GM13977 (cell line): ENCODE measurements around the gene PDHB.
A peak's percentile ranks its signal among the peaks of the same experiment; 100 is the strongest.

Source experiments
- DNase-seq: peaks from one replicate; pipeline ENCODE4 v3.0.0; 2012; ENCODE audit warnings: low spot score
- in situ Hi-C: fragments of 300-500 bp; cut with MboI; formaldehyde crosslinking; loops from one replicate; pipeline ENCODE4 v1.12.0; 2022; ENCODE audit warnings: low sequenced_read_pairs, low pct_unique_long_range_greater_than_20kb, mixed read lengths, inconsistent platforms; ENCODE audit not compliant: unreplicated experiment
- TF ChIP-seq, protein P1 (sequence below): IDR thresholded peaks from 2 replicates; pipeline ENCODE4 v1.5.1; 2012; ENCODE audit warnings: mild to moderate bottlenecking, control low read depth; ENCODE audit not compliant: insufficient read depth; ENCODE audit errors: extremely low read depth, missing control alignments

Gene PDHB

DNA sequence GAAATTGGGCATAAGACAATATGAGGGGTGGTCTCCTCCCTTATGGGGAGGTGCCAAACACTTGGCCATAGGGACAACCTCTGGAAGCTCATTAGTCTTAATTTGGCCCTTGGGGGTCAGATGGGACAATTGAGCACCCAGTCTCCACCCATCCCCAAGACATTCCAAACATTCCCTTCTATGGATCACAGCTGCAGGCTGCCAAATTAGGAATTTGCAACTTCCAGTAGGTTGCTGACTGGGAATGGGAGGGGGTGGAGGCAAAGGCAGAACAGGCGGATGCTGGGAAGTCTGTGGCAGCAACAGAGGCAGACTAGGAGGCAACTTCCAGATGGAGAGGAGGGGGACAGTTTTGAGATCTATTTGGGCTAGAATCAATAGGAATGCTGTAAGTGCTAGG lies 1.4 kb upstream of the PDHB start:
- TF ChIP-seq, protein P1, sequence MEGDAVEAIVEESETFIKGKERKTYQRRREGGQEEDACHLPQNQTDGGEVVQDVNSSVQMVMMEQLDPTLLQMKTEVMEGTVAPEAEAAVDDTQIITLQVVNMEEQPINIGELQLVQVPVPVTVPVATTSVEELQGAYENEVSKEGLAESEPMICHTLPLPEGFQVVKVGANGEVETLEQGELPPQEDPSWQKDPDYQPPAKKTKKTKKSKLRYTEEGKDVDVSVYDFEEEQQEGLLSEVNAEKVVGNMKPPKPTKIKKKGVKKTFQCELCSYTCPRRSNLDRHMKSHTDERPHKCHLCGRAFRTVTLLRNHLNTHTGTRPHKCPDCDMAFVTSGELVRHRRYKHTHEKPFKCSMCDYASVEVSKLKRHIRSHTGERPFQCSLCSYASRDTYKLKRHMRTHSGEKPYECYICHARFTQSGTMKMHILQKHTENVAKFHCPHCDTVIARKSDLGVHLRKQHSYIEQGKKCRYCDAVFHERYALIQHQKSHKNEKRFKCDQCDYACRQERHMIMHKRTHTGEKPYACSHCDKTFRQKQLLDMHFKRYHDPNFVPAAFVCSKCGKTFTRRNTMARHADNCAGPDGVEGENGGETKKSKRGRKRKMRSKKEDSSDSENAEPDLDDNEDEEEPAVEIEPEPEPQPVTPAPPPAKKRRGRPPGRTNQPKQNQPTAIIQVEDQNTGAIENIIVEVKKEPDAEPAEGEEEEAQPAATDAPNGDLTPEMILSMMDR: no peak
- in situ Hi-C loops: no loop called here
- no peak for DNase-seq

DNA sequence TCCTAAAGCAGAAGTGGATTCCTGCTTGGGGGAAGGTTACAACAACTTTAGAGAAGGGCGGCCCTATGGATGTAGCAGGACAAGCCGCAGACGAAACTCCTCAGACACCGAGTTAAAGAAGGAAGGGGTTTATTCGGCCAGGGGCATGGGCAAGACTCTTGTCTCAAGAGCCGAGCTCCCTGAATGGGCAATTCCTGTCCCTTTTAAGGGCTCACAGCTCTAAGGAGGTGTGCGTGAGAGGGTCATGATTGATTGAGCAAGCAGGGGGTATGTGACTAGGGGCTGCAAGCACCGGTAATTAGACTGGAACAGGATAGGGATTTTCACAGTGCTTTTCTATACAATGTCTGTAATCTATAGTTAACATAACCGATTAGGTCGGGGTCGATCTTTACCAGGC lies 879 bp upstream of the PDHB start:
- in situ Hi-C loops: no loop called here
- TF ChIP-seq, protein P1: no peak
- no peak for DNase-seq

DNA sequence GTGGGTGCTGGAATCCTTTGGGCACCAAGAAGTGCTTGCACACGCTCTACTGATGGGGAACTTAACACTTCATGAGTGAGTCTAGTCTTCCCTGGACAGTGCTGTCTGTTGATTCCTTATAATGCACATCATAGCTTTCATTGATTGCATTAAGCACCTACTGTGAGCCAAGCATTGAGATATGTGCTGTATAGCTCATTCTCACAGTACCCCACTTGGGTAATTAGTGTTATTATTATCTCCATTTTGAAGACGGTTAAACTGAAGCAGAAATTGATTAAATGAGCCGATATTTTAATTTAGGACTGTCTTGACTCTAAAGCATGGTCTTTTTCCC lies 504 bp upstream of the PDHB start:
- in situ Hi-C loops: no loop called here
- TF ChIP-seq, protein P1: no peak

DNA sequence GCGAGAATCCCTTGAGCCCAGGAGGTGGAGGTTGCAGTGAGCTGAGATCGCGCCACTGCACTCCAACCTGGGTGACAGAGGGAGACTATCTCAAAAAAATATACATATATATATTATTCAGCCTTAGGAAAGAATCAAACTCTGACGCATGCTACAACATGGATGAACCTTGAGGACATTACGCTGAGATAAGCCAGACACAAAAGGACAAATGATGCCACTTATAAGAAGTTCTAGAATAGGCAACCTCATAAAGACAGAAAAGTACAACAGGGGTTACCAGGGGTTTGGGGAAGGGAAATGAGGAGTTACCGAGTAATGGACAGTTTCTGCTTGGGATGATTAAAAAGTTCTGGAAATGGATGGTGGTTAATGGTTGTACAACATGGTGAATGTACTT lies 727 bp downstream of the PDHB start:
- no peak for DNase-seq
- TF ChIP-seq, protein P1: no peak
- in situ Hi-C loops: no loop called here

More for the DNA sequence above, 504 bp upstream of the PDHB start:
- no peak for DNase-seq

DNA sequence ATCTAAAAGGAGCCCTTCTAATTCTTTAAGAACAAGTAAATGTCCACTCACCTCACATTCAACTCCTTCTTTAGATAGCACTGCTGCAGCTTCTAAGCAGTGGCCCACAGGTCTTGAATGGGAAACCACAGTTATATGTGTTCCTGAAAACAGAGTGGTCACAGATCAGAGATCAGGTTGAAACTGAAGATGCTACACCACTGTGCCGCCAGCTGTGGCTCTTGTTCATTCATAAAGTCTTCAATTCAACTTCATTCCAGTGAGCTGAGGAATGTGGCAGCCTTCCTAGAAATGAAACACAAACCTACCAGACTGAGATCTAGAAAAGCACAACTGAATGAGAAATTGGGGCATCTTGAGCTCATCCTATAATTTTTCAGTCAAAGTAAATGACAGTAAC lies 4.0 kb downstream of the PDHB start:
- in situ Hi-C loops: no loop called here
- peak; percentile 46 for DNase-seq
- TF ChIP-seq, protein P1: no peak

DNA sequence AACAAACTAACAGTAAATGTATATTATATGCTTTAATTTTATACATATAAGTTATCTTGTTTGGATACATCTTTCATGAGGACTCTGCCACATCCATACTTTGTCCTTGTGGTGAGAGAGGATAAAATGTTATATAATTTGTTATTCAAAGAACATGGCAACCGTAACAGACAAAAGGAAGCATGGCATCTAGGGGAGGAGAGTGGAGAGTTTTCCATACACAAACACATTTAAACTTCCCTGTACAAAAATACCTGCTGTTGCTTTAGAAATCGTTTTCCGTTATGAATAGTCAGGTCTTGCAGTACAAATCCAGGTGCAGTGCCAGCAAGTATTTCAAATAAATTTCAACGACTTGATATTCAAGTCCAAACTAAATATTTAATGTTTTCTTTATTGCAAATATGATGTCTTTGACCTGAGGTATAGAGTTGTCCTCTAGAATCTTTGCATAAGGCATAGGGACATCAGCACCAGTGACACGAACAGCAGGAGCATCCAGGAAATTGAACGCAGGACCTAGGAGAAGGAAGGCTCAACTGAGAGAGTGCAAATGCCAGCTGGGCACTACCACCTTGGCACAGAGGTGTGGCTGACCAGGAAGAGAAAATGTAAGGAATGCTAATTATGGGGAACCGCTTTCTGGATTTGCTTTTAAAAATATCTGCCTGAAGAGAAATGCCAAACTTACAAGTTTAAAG lies 5.8 kb downstream of the PDHB start:
- in situ Hi-C loops: no loop called here
- DNase-seq: no peak
- TF ChIP-seq, protein P1: no peak
